HFFc6 (cell line): Measurements from ENCODE around the gene FRMPD4. TPM values are rescaled to one million over a fixed set of nuclear protein-coding genes. Genes with fewer than 3 reads are reported as not detected.
A peak's percentile ranks its signal among the peaks of the same experiment; 100 is the strongest.

ENCODE experiments used
- DNase-seq: peaks from one replicate; pipeline ENCODE4 v3.0.0-alpha.2; 2018
- H3K27ac Mint-ChIP-seq: 2 replicates; pipeline ENCODE4 v1.8.0; 2020; ENCODE audit warnings: mild to moderate bottlenecking, mixed read lengths
- H3K27me3 Mint-ChIP-seq: 2 replicates; pipeline ENCODE4 v1.8.0; 2021; ENCODE audit warnings: mild to moderate bottlenecking, moderate library complexity, mixed read lengths; ENCODE audit not compliant: insufficient read depth
- H3K36me3 Mint-ChIP-seq: 2 replicates; pipeline ENCODE4 v1.8.0; 2021; ENCODE audit warnings: low read depth, mixed read lengths
- H3K4me1 Mint-ChIP-seq: 2 replicates; pipeline ENCODE4 v1.8.0; 2020; ENCODE audit warnings: low read depth, mixed read lengths
- H3K4me3 Mint-ChIP-seq: 2 replicates; pipeline ENCODE4 v1.8.0; 2020; ENCODE audit warnings: mild to moderate bottlenecking, moderate library complexity, mixed read lengths
- H3K9me3 Mint-ChIP-seq: 2 replicates; pipeline ENCODE4 v1.8.0; 2020; ENCODE audit warnings: mild to moderate bottlenecking, mixed read lengths
- total RNA-seq, 6 experiments: library from RNA; stranded (reverse); fragmentation: NEBNext Ultra II Directional; extraction: Animal tissue kit (Norgen Biotek cat#: 25700); gene quantifications; 2 replicates in 1 of 6; 3 replicates in 5 of 6; pipeline ENCODE4 v1.2.3, GENCODE V29; 2021
- TF ChIP-seq, protein P1 (sequence below): fragments of 200-600 bp; sonication (generic); IDR thresholded peaks from 2 replicates; pipeline ENCODE4 v1.5.0; 2021; ENCODE audit warnings: antibody characterized with exemption, mild to moderate bottlenecking

Gene FRMPD4
- total RNA-seq, 6 experiments from 2014 or later = 0.09 to 0.55 (median 0.47) TPM

DNA sequence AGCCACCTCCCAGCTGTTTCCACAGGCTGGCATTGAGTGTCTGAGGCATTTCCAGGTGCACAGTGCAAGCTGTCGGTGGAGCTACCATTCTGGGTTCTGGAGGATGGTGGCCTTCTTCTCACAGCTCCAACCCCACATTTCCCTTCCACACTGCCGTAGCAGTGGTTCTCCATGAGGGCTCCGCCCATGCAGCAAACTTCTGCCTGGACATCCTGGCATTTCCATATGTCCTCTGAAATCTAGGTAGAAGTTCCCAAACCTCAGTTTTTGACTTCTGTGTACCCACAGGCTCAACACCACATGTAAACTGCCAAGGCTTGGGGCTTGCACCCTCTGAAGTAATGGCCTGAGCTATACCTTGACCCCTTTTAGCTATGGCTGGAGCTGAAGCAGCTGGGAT, 10.3 kb upstream of the FRMPD4 start:
- DNase-seq = no peak
- H3K9me3 Mint-ChIP-seq = peaks cover 19% of the 10 kb centered on the region
- peaks cover 11% of the 10 kb centered on the region; the same call in 1 of the 2 replicates for H3K27me3 Mint-ChIP-seq
- H3K27ac Mint-ChIP-seq = no peak overlapping the region
- no peaks in the 10 kb centered on the region for H3K4me1 Mint-ChIP-seq
- H3K4me3 Mint-ChIP-seq = no peak overlapping the region
- no peaks in the 10 kb centered on the region for H3K36me3 Mint-ChIP-seq
- TF ChIP-seq, protein P1, sequence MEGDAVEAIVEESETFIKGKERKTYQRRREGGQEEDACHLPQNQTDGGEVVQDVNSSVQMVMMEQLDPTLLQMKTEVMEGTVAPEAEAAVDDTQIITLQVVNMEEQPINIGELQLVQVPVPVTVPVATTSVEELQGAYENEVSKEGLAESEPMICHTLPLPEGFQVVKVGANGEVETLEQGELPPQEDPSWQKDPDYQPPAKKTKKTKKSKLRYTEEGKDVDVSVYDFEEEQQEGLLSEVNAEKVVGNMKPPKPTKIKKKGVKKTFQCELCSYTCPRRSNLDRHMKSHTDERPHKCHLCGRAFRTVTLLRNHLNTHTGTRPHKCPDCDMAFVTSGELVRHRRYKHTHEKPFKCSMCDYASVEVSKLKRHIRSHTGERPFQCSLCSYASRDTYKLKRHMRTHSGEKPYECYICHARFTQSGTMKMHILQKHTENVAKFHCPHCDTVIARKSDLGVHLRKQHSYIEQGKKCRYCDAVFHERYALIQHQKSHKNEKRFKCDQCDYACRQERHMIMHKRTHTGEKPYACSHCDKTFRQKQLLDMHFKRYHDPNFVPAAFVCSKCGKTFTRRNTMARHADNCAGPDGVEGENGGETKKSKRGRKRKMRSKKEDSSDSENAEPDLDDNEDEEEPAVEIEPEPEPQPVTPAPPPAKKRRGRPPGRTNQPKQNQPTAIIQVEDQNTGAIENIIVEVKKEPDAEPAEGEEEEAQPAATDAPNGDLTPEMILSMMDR = no peak

DNA sequence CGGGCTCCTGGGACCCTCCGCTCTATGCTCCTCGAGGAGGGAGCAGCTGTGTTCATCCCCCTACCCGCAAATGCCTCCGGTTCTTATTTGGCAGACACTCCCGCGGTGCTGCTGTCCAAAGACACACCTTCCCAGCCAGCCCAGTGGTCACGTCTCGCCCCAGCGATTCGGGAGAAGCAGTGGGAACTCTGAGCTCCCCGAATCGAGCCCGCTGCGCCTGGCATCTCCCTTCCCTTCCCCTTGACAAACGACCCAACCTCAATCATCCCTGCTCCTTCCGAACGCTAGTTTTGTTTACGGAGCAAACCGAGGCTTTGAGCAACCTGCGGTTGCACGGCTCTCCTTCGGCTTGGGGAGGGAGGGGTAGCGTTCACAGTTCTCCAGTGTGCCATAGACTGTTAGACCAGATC, 317 bp upstream of the FRMPD4 start:
- H3K9me3 Mint-ChIP-seq = no peaks in the 10 kb centered on the region
- no peaks in the 10 kb centered on the region for H3K36me3 Mint-ChIP-seq
- peaks cover 8% of the 10 kb centered on the region for H3K27me3 Mint-ChIP-seq
- H3K27ac Mint-ChIP-seq = no peak overlapping the region
- TF ChIP-seq, protein P1 = no peak
- no peak for DNase-seq
- peak overlapping the region; percentile 89 for H3K4me3 Mint-ChIP-seq
- peaks cover 15% of the 10 kb centered on the region for H3K4me1 Mint-ChIP-seq

DNA sequence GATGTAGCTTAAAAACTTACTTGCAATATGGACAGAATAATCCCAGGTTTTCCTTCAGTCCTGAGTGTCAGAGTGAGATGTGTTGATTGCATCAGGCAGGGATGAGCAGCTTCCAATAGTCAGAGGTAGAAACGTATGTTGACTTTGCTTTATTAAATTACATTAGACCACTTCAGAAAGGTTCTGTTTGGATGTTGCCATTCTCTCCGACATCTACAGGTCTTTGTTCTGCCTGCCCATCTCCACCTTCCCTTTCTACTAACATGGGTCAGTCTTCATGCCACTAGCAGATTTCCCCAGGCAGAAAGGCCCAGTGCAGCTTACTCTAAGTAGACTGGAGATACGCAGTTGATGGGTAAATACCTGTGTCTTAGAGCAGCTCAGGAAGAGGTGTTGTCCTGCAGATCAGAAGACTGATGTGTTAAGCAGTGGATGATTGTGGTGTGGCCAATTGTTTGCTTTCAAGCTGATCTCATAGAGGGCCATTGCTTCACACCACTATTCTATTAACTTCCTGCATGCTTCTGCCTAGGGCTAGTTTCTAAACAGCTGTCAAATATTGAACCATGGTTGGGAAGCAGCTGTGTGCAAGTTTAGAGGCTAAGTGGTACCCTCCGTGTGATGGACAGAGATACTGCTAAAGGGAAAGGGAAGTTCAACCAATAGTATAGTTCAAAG, 1.8 kb downstream of the FRMPD4 start:
- H3K27me3 Mint-ChIP-seq = peaks cover 8% of the 10 kb centered on the region
- peak overlapping the region; percentile 46; the same call in 1 of the 2 replicates for H3K4me3 Mint-ChIP-seq
- H3K4me1 Mint-ChIP-seq = peaks cover 15% of the 10 kb centered on the region
- DNase-seq = no peak
- H3K36me3 Mint-ChIP-seq = no peaks in the 10 kb centered on the region
- TF ChIP-seq, protein P1 = no peak
- no peaks in the 10 kb centered on the region for H3K9me3 Mint-ChIP-seq
- no peak overlapping the region for H3K27ac Mint-ChIP-seq

DNA sequence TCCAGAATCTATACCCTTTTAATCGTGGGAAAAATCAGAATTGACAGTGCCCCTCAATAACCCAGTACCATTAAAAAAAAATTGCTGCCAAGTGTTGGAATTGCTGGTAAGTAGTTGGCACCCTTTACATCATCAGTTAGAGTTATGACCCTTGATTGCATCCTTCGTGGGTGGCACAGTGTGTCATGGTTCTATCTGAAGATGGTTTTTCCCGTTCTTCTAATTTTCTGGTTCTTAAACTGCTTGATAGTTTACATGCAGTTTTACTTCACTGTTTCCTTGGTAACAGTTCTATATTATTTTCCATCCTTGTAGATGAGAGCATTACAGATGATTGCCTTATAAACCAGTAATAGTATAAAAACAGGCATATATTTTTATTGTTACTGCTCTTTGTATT, 3.2 kb downstream of the FRMPD4 start:
- Mint-ChIP-seq H3K9me3 (no peaks in the 10 kb centered on the region), H3K4me1 (peaks cover 15% of the 10 kb centered on the region), H3K27me3 (peaks cover 6% of the 10 kb centered on the region), H3K36me3 (no peaks in the 10 kb centered on the region), H3K27ac (no peak overlapping the region), H3K4me3 (no peak overlapping the region)
- DNase-seq = no peak
- TF ChIP-seq, protein P1 = no peak

DNA sequence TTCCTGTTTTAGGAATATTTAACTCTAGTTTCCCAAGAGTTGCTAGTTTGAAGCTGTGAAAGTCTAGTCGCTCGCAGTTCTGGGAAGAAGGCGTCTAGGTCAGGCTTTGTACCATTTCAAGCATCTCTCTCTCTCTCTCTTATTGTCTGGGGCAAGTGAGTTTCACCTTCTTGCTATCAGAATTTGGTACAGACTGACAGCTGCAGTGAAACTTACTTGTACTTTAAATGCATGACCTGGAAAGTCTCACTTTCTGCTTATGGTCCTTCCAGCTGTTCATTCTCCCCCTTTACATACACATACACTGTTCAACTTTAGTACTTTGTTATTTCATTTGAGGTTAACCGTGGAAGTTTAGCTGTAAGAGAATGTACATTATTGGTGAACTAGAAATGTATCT, 4.4 kb downstream of the FRMPD4 start:
- peaks cover 5% of the 10 kb centered on the region for H3K27me3 Mint-ChIP-seq
- TF ChIP-seq, protein P1 = no peak
- no peak overlapping the region for H3K4me3 Mint-ChIP-seq
- no peak overlapping the region for H3K27ac Mint-ChIP-seq
- no peak for DNase-seq
- H3K9me3 Mint-ChIP-seq = no peaks in the 10 kb centered on the region
- peaks cover 11% of the 10 kb centered on the region for H3K4me1 Mint-ChIP-seq
- no peaks in the 10 kb centered on the region for H3K36me3 Mint-ChIP-seq
